ENCODE results near the gene CDK5RAP1.

CDK5RAP1 gene

GRCh38 chr20:33349493-33349892 is 51.8 kb downstream of the CDK5RAP1 start:
- Histone ChIP-seq H3K36me3 (peaks cover 28% of the 10 kb centered on the region), H3K27ac (no peak overlapping the region), H3K4me3 (ENCODE audit: low read depth in 1 of 2, low read length in 1 of 2) (no peak overlapping the region), H3K9me3 (no peaks in the 10 kb centered on the region), H3K27me3 (peaks cover 4% of the 10 kb centered on the region), H3K4me1 (ENCODE audit: control insufficient read depth in 1 of 2, insufficient read depth in 1 of 2, low read depth in 1 of 2, low read length in 1 of 2) (peaks cover 0 to 4% of the 10 kb centered on the region in 2 experiments)
- TF ChIP-seq CTCF (IDR thresholded peaks at IDR 0.05): no peak

GRCh38 chr20:33348136-33348937 is 53.0 kb downstream of the CDK5RAP1 start:
- H3K4me3 ChIP-seq (ENCODE audit: low read depth in 1 of 2, low read length in 1 of 2): no peak overlapping the region
- peaks cover 20% of the 10 kb centered on the region for H3K36me3 ChIP-seq

GRCh38 chr20:33345342-33345741 is 56.0 kb downstream of the CDK5RAP1 start:
- Histone ChIP-seq H3K27ac (no peak overlapping the region), H3K4me1 (ENCODE audit: control insufficient read depth in 1 of 2, insufficient read depth in 1 of 2, low read depth in 1 of 2, low read length in 1 of 2) (no peaks in the 10 kb centered on the region), H3K9me3 (no peaks in the 10 kb centered on the region), H3K4me3 (ENCODE audit: low read depth in 1 of 2, low read length in 1 of 2) (no peak overlapping the region), H3K27me3 (peaks cover 4% of the 10 kb centered on the region), H3K36me3 (peaks cover 12% of the 10 kb centered on the region)
- no peak for TF ChIP-seq CTCF (IDR thresholded peaks at IDR 0.05)

More at GRCh38 chr20:33348136-33348937, 53.0 kb downstream of the CDK5RAP1 start:
- TF ChIP-seq CTCF (IDR thresholded peaks at IDR 0.05): no peak
- Histone ChIP-seq H3K4me1 (ENCODE audit: control insufficient read depth in 1 of 2, insufficient read depth in 1 of 2, low read depth in 1 of 2, low read length in 1 of 2) (no peaks in the 10 kb centered on the region), H3K27me3 (peaks cover 4% of the 10 kb centered on the region), H3K9me3 (no peaks in the 10 kb centered on the region), H3K27ac (no peak overlapping the region)

GRCh38 chr20:33343521-33343920 is 57.8 kb downstream of the CDK5RAP1 start:
- TF ChIP-seq CTCF (IDR thresholded peaks at IDR 0.05): no peak
- Histone ChIP-seq H3K36me3 (no peaks in the 10 kb centered on the region), H3K4me1 (ENCODE audit: control insufficient read depth in 1 of 2, insufficient read depth in 1 of 2, low read depth in 1 of 2, low read length in 1 of 2) (no peaks in the 10 kb centered on the region), H3K9me3 (no peaks in the 10 kb centered on the region), H3K27ac (no peak overlapping the region), H3K27me3 (peaks cover 4% of the 10 kb centered on the region), H3K4me3 (ENCODE audit: low read depth in 1 of 2, low read length in 1 of 2) (no peak overlapping the region)

DNA sequence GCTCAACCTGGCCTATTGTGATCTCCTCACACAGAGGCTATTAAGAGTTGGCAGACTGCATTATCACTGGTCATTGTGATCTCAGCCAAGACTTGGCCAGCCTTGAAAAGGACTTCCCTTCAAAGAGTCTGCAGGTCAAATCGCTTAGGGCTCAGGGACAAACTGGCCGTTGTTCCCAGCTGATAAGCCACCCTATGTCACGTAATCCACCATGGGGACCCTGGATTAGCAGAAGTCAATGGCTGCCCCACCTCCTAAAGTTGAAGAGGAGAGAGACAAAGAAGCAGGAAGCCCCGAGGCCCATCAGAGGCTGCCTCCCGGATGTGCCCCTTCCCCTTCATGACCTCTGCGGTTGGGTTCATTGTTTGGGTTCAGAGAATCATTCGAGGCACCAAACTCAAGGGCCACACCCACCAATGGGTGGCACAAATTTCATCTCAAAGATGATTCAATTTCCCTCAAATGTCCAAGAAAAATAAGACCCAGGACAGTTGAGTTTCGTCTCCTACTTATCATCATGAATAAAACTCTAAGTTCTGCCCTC is 61.7 kb downstream of the CDK5RAP1 start:
- no peaks in the 10 kb centered on the region for H3K9me3 ChIP-seq
- no peaks in the 10 kb centered on the region for H3K27me3 ChIP-seq
- no peak overlapping the region for H3K27ac ChIP-seq
- no peak overlapping the region for H3K4me3 ChIP-seq (ENCODE audit: low read depth in 1 of 2, low read length in 1 of 2)
- no peaks in the 10 kb centered on the region for H3K4me1 ChIP-seq (ENCODE audit: control insufficient read depth in 1 of 2, insufficient read depth in 1 of 2, low read depth in 1 of 2, low read length in 1 of 2)
- no peak for TF ChIP-seq CTCF (IDR thresholded peaks at IDR 0.05)
- no peaks in the 10 kb centered on the region for H3K36me3 ChIP-seq

Data from neutrophil (primary cell).